Neural cell (in vitro differentiated cells): ENCODE measurements around the gene POLL. TPM values are rescaled to one million over a fixed set of nuclear protein-coding genes. Genes with fewer than 3 reads are reported as not detected.

Source experiments
- H2AFZ ChIP-seq: fragments of 200-600, 300-800 bp; sonication (generic), shearing (Covaris generic); 2 replicates; pipeline ENCODE4 v1.6.0; 2014; ENCODE audit warnings: low read depth, mild to moderate bottlenecking, antibody characterized with exemption, low read length, moderate library complexity
- H3F3A ChIP-seq: fragments of 200-600 bp; shearing (Covaris generic); 2 replicates; pipeline ENCODE4 v1.6.1; 2016; ENCODE audit warnings: mild to moderate bottlenecking, moderate library complexity, mixed read lengths, antibody characterized with exemption, low read length; ENCODE audit not compliant: insufficient read depth, poor library complexity, severe bottlenecking
- H3K27ac ChIP-seq: fragments of 200-600, 300-800 bp; sonication (generic), shearing (Covaris generic); 2 replicates; pipeline ENCODE4 v1.5.1; 2014; ENCODE audit warnings: mild to moderate bottlenecking, low read length, moderate library complexity
- H3K27me3 ChIP-seq: fragments of 300-800, 200-600 bp; sonication (generic), shearing (Covaris generic); 2 replicates; pipeline ENCODE4 v1.6.0; 2014; ENCODE audit warnings: mild to moderate bottlenecking, low read depth, low read length, moderate library complexity; ENCODE audit not compliant: insufficient read depth
- H3K36me3 ChIP-seq: fragments of 300-800, 200-600 bp; sonication (generic), shearing (Covaris generic); 2 replicates; pipeline ENCODE4 v1.5.1; 2014; ENCODE audit warnings: mild to moderate bottlenecking, antibody characterized with exemption, low read length, moderate library complexity; ENCODE audit not compliant: insufficient read depth
- H3K4me2 ChIP-seq: fragments of 300-800, 200-600 bp; sonication (generic), shearing (Covaris generic); 2 replicates; pipeline ENCODE4 v1.6.0; 2014; ENCODE audit warnings: mild to moderate bottlenecking, low read length
- H3K4me3 ChIP-seq: fragments of 300-800, 200-600 bp; sonication (generic), shearing (Covaris generic); 2 replicates; pipeline ENCODE4 v1.5.1; 2014; ENCODE audit warnings: mild to moderate bottlenecking, low read length, moderate library complexity
- H3K79me2 ChIP-seq: fragments of 200-600 bp; shearing (Covaris generic); replicated peaks from 2 replicates; pipeline ENCODE4 v1.6.0; 2014; ENCODE audit warnings: mild to moderate bottlenecking, low read length, moderate library complexity; ENCODE audit not compliant: insufficient read depth
- H3K9ac ChIP-seq: fragments of 300-800, 200-600 bp; sonication (generic), shearing (Covaris generic); 2 replicates; pipeline ENCODE4 v1.6.1; 2016; ENCODE audit warnings: mild to moderate bottlenecking, low read length, mixed read lengths
- H3K9me2 ChIP-seq: fragments of 200-600 bp; shearing (Covaris generic); 2 replicates; pipeline ENCODE4 v1.6.1; 2016; ENCODE audit warnings: mild to moderate bottlenecking, low read length, mixed read lengths; ENCODE audit not compliant: insufficient read depth
- H3K9me3 ChIP-seq: fragments of 200-600, 300-800 bp; sonication (generic), shearing (Covaris generic); 2 replicates; pipeline ENCODE4 v1.6.1; 2016; ENCODE audit warnings: mild to moderate bottlenecking, mixed run types, low read length, moderate library complexity, mixed read lengths
- H4K20me1 ChIP-seq: fragments of 200-600 bp; shearing (Covaris generic); 2 replicates; pipeline ENCODE4 v1.6.1; 2016; ENCODE audit warnings: mild to moderate bottlenecking, mixed run types; ENCODE audit not compliant: insufficient read depth
- EP300 ChIP-seq: fragments of 450-650 bp; conservative IDR thresholded peaks from 2 replicates; pipeline ENCODE4 v1.6.1; 2014; ENCODE audit warnings: antibody characterized with exemption, mild to moderate bottlenecking, moderate library complexity; ENCODE audit not compliant: poor library complexity, severe bottlenecking
- EZH2 ChIP-seq: fragments of 200-600, 300-800 bp; shearing (Covaris generic), sonication (generic); IDR thresholded peaks from 2 replicates; pipeline ENCODE4 v1.6.1; 2014; ENCODE audit warnings: antibody characterized with exemption, low read length, borderline replicate concordance, mild to moderate bottlenecking; ENCODE audit not compliant: insufficient read depth, poor library complexity, severe bottlenecking
- MXI1 ChIP-seq: fragments of 450-650 bp; conservative IDR thresholded peaks from 2 replicates; pipeline ENCODE4 v1.6.1; 2014; ENCODE audit warnings: antibody characterized with exemption, mild to moderate bottlenecking; ENCODE audit not compliant: poor library complexity, severe bottlenecking
- POLR2AphosphoS5 ChIP-seq: IDR thresholded peaks from 2 replicates; pipeline ENCODE4 v1.6.1; 2012
- RAD21 ChIP-seq: fragments of 450-650 bp; conservative IDR thresholded peaks from 2 replicates; pipeline ENCODE4 v1.6.1; 2014; ENCODE audit warnings: antibody characterized with exemption, mild to moderate bottlenecking, moderate library complexity
- SMC3 ChIP-seq: fragments of 450-650 bp; conservative IDR thresholded peaks from 2 replicates; pipeline ENCODE4 v1.6.1; 2014; ENCODE audit warnings: antibody characterized with exemption, mild to moderate bottlenecking, moderate library complexity; ENCODE audit not compliant: poor library complexity
- TAF1 ChIP-seq: IDR thresholded peaks from 2 replicates; pipeline ENCODE4 v1.6.1; 2012; ENCODE audit warnings: low read depth
- polyA plus RNA-seq: library from polyadenylated mRNA; depleted of rRNA; stranded (reverse); fragments of >200 nt; gene quantifications from 2 replicates; pipeline ENCODE4 v1.2.3, GENCODE V29; 2014
- TF ChIP-seq, protein P1 (sequence below): IDR thresholded peaks from 2 replicates; pipeline ENCODE4 v1.6.1; 2012; ENCODE audit warnings: borderline replicate concordance
- TF ChIP-seq, protein P2 (sequence below): fragments of 450-650 bp; IDR thresholded peaks from 2 replicates; pipeline ENCODE4 v1.5.1; 2014; ENCODE audit warnings: antibody characterized with exemption, mild to moderate bottlenecking, moderate library complexity; ENCODE audit not compliant: poor library complexity, severe bottlenecking

POLL gene
- polyA plus RNA-seq, 1 donor from 2014 or later, result 23.0 TPM

DNA sequence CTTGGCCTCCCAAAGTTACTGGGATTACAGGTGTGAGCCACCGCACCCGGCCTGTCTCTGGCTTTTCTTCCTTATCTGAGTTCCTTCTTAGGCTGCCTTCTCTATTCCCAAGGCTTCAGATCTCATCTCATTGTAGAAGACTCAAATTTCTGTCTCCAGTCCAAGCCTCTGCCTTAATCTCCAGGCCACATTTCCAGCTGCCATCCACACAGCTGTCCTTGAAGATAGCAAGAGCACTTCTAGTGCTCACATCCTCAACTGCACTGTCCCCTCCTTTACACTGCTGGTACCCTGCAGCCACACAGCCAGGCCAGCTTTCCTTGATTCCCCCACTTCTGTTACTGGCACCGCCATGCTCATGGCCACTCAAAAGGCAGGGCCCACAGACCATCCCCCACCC, 35.6 kb downstream of the POLL start:
- Histone ChIP-seq H2AFZ (no peak overlapping the region), H3K9me3 (no peaks in the 10 kb centered on the region), H3K4me2 (no peak overlapping the region), H3K27ac (no peak overlapping the region), H3K27me3 (no peaks in the 10 kb centered on the region), H3K79me2 (no peaks in the 10 kb centered on the region), H3F3A (no peaks in the 10 kb centered on the region), H4K20me1 (no peaks in the 10 kb centered on the region), H3K9me2 (no peaks in the 10 kb centered on the region), H3K36me3 (peaks cover 5% of the 10 kb centered on the region), H3K4me3 (no peak overlapping the region), H3K9ac (no peak overlapping the region)
- TF ChIP-seq EP300 (no peak), SMC3 (no peak), MXI1 (no peak), TAF1 (no peak)
- TF ChIP-seq, protein P1, sequence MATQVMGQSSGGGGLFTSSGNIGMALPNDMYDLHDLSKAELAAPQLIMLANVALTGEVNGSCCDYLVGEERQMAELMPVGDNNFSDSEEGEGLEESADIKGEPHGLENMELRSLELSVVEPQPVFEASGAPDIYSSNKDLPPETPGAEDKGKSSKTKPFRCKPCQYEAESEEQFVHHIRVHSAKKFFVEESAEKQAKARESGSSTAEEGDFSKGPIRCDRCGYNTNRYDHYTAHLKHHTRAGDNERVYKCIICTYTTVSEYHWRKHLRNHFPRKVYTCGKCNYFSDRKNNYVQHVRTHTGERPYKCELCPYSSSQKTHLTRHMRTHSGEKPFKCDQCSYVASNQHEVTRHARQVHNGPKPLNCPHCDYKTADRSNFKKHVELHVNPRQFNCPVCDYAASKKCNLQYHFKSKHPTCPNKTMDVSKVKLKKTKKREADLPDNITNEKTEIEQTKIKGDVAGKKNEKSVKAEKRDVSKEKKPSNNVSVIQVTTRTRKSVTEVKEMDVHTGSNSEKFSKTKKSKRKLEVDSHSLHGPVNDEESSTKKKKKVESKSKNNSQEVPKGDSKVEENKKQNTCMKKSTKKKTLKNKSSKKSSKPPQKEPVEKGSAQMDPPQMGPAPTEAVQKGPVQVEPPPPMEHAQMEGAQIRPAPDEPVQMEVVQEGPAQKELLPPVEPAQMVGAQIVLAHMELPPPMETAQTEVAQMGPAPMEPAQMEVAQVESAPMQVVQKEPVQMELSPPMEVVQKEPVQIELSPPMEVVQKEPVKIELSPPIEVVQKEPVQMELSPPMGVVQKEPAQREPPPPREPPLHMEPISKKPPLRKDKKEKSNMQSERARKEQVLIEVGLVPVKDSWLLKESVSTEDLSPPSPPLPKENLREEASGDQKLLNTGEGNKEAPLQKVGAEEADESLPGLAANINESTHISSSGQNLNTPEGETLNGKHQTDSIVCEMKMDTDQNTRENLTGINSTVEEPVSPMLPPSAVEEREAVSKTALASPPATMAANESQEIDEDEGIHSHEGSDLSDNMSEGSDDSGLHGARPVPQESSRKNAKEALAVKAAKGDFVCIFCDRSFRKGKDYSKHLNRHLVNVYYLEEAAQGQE, result no peak

DNA sequence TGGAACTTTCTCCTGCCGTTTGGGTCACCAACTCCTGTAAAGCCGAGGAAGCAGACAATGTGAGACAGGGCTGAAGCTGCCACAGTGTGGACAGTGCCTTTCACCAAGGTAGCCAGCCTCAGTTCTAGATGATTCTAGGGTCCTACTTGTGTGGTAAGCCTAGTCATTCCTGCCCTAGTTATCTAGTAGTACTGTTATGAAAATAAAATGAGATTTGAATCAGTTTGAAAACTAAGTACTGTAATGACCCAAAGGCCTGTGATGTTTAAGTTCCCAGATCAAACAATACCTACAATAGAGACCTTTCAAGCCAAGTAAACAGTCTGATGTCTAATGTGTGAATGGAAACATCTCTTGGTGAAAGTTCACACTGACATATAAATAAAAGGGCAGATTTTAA, 37.1 kb downstream of the POLL start:
- Histone ChIP-seq H3K9ac (no peak overlapping the region), H3K4me3 (no peak overlapping the region), H3K27me3 (no peaks in the 10 kb centered on the region), H3K4me2 (no peak overlapping the region), H2AFZ (no peak overlapping the region), H3K9me3 (no peaks in the 10 kb centered on the region), H3K79me2 (no peaks in the 10 kb centered on the region), H3K9me2 (no peaks in the 10 kb centered on the region), H3K36me3 (peaks cover 5% of the 10 kb centered on the region), H4K20me1 (no peaks in the 10 kb centered on the region), H3F3A (no peaks in the 10 kb centered on the region), H3K27ac (no peak overlapping the region)
- TF ChIP-seq, protein P2, sequence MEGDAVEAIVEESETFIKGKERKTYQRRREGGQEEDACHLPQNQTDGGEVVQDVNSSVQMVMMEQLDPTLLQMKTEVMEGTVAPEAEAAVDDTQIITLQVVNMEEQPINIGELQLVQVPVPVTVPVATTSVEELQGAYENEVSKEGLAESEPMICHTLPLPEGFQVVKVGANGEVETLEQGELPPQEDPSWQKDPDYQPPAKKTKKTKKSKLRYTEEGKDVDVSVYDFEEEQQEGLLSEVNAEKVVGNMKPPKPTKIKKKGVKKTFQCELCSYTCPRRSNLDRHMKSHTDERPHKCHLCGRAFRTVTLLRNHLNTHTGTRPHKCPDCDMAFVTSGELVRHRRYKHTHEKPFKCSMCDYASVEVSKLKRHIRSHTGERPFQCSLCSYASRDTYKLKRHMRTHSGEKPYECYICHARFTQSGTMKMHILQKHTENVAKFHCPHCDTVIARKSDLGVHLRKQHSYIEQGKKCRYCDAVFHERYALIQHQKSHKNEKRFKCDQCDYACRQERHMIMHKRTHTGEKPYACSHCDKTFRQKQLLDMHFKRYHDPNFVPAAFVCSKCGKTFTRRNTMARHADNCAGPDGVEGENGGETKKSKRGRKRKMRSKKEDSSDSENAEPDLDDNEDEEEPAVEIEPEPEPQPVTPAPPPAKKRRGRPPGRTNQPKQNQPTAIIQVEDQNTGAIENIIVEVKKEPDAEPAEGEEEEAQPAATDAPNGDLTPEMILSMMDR, result no peak
- TF ChIP-seq POLR2AphosphoS5, result no peak

DNA sequence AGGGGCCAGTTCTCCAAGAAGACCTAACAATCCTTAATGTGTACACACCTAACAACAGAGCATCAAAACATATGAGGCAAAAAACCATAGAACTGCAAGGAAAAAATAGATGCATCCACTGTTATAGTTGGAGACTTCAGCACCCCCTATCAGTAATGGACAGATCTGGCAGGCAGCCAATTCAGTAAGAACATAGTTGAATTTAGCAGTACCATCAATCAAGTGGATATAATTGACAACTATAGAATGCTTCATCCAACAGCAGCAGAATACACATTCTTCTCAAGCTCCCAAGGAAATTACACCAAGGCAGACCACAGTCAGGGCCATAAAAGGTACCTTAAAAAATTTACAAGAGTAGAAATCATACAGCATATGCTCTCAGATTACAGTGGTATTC, 42.2 kb downstream of the POLL start:
- H3K9me3 ChIP-seq, result no peaks in the 10 kb centered on the region
- H3K79me2 ChIP-seq, result no peaks in the 10 kb centered on the region
- no peaks in the 10 kb centered on the region for H4K20me1 ChIP-seq
- no peak overlapping the region for H3K4me3 ChIP-seq
- H3F3A ChIP-seq, result no peaks in the 10 kb centered on the region
- H2AFZ ChIP-seq, result no peak overlapping the region
- no peak overlapping the region for H3K9ac ChIP-seq
- no peaks in the 10 kb centered on the region for H3K27me3 ChIP-seq
- no peaks in the 10 kb centered on the region for H3K36me3 ChIP-seq
- no peak for TF ChIP-seq RAD21
- TF ChIP-seq EP300, result no peak
- TF ChIP-seq, protein P2, result no peak
- no peak for TF ChIP-seq SMC3
- no peak for TF ChIP-seq MXI1
- TF ChIP-seq TAF1, result no peak
- TF ChIP-seq, protein P1, result no peak
- no peak for TF ChIP-seq EZH2
- no peak for TF ChIP-seq POLR2AphosphoS5
- H3K27ac ChIP-seq, result no peak overlapping the region
- no peaks in the 10 kb centered on the region for H3K9me2 ChIP-seq
- no peak overlapping the region for H3K4me2 ChIP-seq
